RPMI8226 (cell line): ENCODE results near the gene ABCF2.

Source experiments
- DNase-seq: peaks from one replicate; pipeline ENCODE4 v3.0.0-alpha.2; 2015

ABCF2 gene

GRCh38 chr7:151168787-151169162 is 58.2 kb downstream of the ABCF2 start:
- DNase-seq: no peak

GRCh38 chr7:151168003-151168786 is 58.8 kb downstream of the ABCF2 start:
- peak; percentile 61 for DNase-seq

GRCh38 chr7:151167197-151167961 is 59.6 kb downstream of the ABCF2 start, which contains the start of gene GBX1:
GBX1 (minus strand) TSS chr7:151167694; CDS start chr7:151167548, 146 bp downstream.
- no peak for DNase-seq

- DNase-seq: no peak
These were observed 60.3 kb downstream of the ABCF2 start for GRCh38 chr7:151166629-151167196.
